Measurements from ENCODE around the gene CACNA2D4. TPM values are rescaled to one million over a fixed set of nuclear protein-coding genes. Genes with fewer than 3 reads are reported as not detected.

The CACNA2D4 gene
- total RNA-seq, 1 donor = 0.72 TPM

DNA sequence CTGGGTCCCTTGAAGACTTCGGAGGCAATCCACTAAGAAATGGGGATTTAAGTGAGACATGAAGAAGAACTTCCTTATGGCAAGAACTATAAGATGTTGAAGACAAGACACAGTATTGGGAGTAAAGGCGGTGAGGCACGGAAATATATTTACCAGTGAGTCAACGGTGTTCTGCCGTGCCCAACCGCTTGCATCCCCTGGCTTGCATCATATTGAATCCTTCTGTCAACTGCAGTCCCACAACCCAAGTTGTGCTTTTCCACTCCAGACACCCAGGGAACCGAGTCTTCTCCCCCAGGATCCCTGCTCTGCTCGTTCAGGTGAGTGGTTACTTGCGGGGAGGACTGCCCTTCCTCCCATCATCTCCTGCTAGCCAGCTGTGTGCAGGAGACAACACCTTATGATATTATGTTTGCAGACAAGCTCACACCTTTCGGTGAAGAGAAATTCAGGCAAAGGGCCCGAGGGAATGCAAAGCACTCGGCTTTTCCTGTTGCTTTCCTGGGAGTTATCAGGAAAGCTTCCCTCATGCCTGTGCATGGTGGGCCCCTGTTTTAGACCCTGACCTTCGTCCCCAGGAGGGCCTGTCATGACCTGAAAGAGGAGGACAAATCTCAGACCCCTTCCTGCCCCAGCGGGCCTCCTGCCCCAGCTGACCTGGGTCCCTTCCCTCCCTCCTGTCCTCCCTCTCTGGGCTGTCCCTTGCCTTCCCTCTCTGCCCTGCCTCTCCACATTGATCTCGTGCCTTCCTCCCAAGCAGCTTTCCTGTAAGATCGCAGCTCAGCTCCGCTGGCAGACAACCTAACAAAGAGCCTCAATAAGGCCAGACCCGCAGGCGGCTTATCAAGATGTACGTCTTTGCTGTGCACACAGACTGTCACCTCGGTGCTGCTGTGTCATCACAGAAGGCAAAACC is 102.4 kb downstream of the CACNA2D4 start:
- Histone ChIP-seq H3K27ac (ENCODE audit: low read depth, low read length) (no peak overlapping the region), H4K20me1 (ENCODE audit: insufficient read depth, low read length) (no peaks in the 10 kb centered on the region), H3K4me3 (ENCODE audit: insufficient read depth, low read length) (no peak overlapping the region), H2AFZ (ENCODE audit: low read length) (no peak overlapping the region), H3K36me3 (ENCODE audit: insufficient read depth, low read length) (no peaks in the 10 kb centered on the region), H3K4me2 (ENCODE audit: insufficient read depth, low read length) (no peak overlapping the region), H3K27me3 (ENCODE audit: insufficient read depth, low read length) (peaks cover 54% of the 10 kb centered on the region), H3K9me3 (ENCODE audit: low read depth, low read length) (no peaks in the 10 kb centered on the region), H3K4me1 (ENCODE audit: insufficient read depth, low read length) (no peaks in the 10 kb centered on the region), H3K79me2 (ENCODE audit: insufficient read depth, low read length) (no peaks in the 10 kb centered on the region)
- no peak for DNase-seq (ENCODE audit: insufficient read length, low spot score, missing footprints)
- TF ChIP-seq, protein P1, sequence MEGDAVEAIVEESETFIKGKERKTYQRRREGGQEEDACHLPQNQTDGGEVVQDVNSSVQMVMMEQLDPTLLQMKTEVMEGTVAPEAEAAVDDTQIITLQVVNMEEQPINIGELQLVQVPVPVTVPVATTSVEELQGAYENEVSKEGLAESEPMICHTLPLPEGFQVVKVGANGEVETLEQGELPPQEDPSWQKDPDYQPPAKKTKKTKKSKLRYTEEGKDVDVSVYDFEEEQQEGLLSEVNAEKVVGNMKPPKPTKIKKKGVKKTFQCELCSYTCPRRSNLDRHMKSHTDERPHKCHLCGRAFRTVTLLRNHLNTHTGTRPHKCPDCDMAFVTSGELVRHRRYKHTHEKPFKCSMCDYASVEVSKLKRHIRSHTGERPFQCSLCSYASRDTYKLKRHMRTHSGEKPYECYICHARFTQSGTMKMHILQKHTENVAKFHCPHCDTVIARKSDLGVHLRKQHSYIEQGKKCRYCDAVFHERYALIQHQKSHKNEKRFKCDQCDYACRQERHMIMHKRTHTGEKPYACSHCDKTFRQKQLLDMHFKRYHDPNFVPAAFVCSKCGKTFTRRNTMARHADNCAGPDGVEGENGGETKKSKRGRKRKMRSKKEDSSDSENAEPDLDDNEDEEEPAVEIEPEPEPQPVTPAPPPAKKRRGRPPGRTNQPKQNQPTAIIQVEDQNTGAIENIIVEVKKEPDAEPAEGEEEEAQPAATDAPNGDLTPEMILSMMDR (IDR thresholded peaks at IDR 0.05; ENCODE audit: extremely low read depth, low read depth, low read length) = no peak

GRCh38 chr12:1815108-1815507 is 103.3 kb downstream of the CACNA2D4 start:
- DNase-seq (ENCODE audit: insufficient read length, low spot score, missing footprints) = no peak
- TF ChIP-seq, protein P1 (IDR thresholded peaks at IDR 0.05; ENCODE audit: extremely low read depth, low read depth, low read length) = no peak
- no peaks in the 10 kb centered on the region for H4K20me1 ChIP-seq (ENCODE audit: insufficient read depth, low read length)
- H3K79me2 ChIP-seq (ENCODE audit: insufficient read depth, low read length) = no peaks in the 10 kb centered on the region
- H3K4me2 ChIP-seq (ENCODE audit: insufficient read depth, low read length) = no peak overlapping the region
- H3K27ac ChIP-seq (ENCODE audit: low read depth, low read length) = no peak overlapping the region
- H3K4me1 ChIP-seq (ENCODE audit: insufficient read depth, low read length) = no peaks in the 10 kb centered on the region
- no peak overlapping the region for H3K4me3 ChIP-seq (ENCODE audit: insufficient read depth, low read length)
- H2AFZ ChIP-seq (ENCODE audit: low read length) = no peak overlapping the region
- H3K9me3 ChIP-seq (ENCODE audit: low read depth, low read length) = no peaks in the 10 kb centered on the region
- H3K27me3 ChIP-seq (ENCODE audit: insufficient read depth, low read length) = peaks cover 45% of the 10 kb centered on the region
- no peaks in the 10 kb centered on the region for H3K36me3 ChIP-seq (ENCODE audit: insufficient read depth, low read length)

- no peaks in the 10 kb centered on the region for H3K4me1 ChIP-seq (ENCODE audit: insufficient read depth, low read length)
- no peaks in the 10 kb centered on the region for H3K9me3 ChIP-seq (ENCODE audit: low read depth, low read length)
- no peak for DNase-seq (ENCODE audit: insufficient read length, low spot score, missing footprints)
- H2AFZ ChIP-seq (ENCODE audit: low read length) = no peak overlapping the region
- H3K27me3 ChIP-seq (ENCODE audit: insufficient read depth, low read length) = peaks cover 36% of the 10 kb centered on the region
- no peaks in the 10 kb centered on the region for H4K20me1 ChIP-seq (ENCODE audit: insufficient read depth, low read length)
- no peak overlapping the region for H3K4me2 ChIP-seq (ENCODE audit: insufficient read depth, low read length)
- H3K36me3 ChIP-seq (ENCODE audit: insufficient read depth, low read length) = no peaks in the 10 kb centered on the region
- H3K79me2 ChIP-seq (ENCODE audit: insufficient read depth, low read length) = no peaks in the 10 kb centered on the region
- H3K27ac ChIP-seq (ENCODE audit: low read depth, low read length) = no peak overlapping the region
- H3K4me3 ChIP-seq (ENCODE audit: insufficient read depth, low read length) = no peak overlapping the region
- TF ChIP-seq, protein P1 (IDR thresholded peaks at IDR 0.05; ENCODE audit: extremely low read depth, low read depth, low read length) = no peak
Measured at GRCh38 chr12:1814266-1814665, 104.2 kb downstream of the CACNA2D4 start.

- H3K27me3 ChIP-seq (ENCODE audit: insufficient read depth, low read length) = peaks cover 31% of the 10 kb centered on the region
- no peak overlapping the region for H2AFZ ChIP-seq (ENCODE audit: low read length)
- H3K4me2 ChIP-seq (ENCODE audit: insufficient read depth, low read length) = no peak overlapping the region
- no peaks in the 10 kb centered on the region for H3K9me3 ChIP-seq (ENCODE audit: low read depth, low read length)
- no peak overlapping the region for H3K27ac ChIP-seq (ENCODE audit: low read depth, low read length)
- H4K20me1 ChIP-seq (ENCODE audit: insufficient read depth, low read length) = no peaks in the 10 kb centered on the region
- no peak for DNase-seq (ENCODE audit: insufficient read length, low spot score, missing footprints)
- no peaks in the 10 kb centered on the region for H3K36me3 ChIP-seq (ENCODE audit: insufficient read depth, low read length)
- no peak overlapping the region for H3K4me3 ChIP-seq (ENCODE audit: insufficient read depth, low read length)
- no peaks in the 10 kb centered on the region for H3K4me1 ChIP-seq (ENCODE audit: insufficient read depth, low read length)
- H3K79me2 ChIP-seq (ENCODE audit: insufficient read depth, low read length) = no peaks in the 10 kb centered on the region
- TF ChIP-seq, protein P1 (IDR thresholded peaks at IDR 0.05; ENCODE audit: extremely low read depth, low read depth, low read length) = no peak
Measured at GRCh38 chr12:1812650-1813302, 105.7 kb downstream of the CACNA2D4 start.
